Measurements from ENCODE around the gene ACKR4.
"Not testable (repeated sequence)": the region's sequence is repeated elsewhere in the genome, so short reads cannot be mapped to it uniquely, and the experiment has no call there.

Gene ACKR4

GRCh38 chr3:132596816-132597433 lies at the start of gene ACKR4:
Gene ACKR4 (plus strand): TSS chr3:132597270. CDS start chr3:132600398, 3,128 bp downstream.
- DNase-seq (ENCODE audit: low read depth): peak; percentile 15

GRCh38 chr3:132549169-132549568 lies 47.9 kb upstream of the ACKR4 start:
- no peak for DNase-seq (ENCODE audit: low read depth)

- DNase-seq (ENCODE audit: low read depth): peak; percentile 80
Measured at GRCh38 chr3:132549890-132550578, 47.0 kb upstream of the ACKR4 start.

- peak; percentile 37 for DNase-seq (ENCODE audit: low read depth)
Measured at GRCh38 chr3:132550579-132551305, 46.3 kb upstream of the ACKR4 start.

GRCh38 chr3:132553826-132554225 lies 43.2 kb upstream of the ACKR4 start:
- no peak for DNase-seq (ENCODE audit: low read depth)

- DNase-seq (ENCODE audit: low read depth): no peak
Measured at GRCh38 chr3:132554437-132554836, 42.6 kb upstream of the ACKR4 start.

GRCh38 chr3:132555306-132556035 lies 41.6 kb upstream of the ACKR4 start:
- DNase-seq (ENCODE audit: low read depth): no peak

- not testable (repeated sequence) for DNase-seq (ENCODE audit: low read depth)
Measured at GRCh38 chr3:132556036-132556386, 41.1 kb upstream of the ACKR4 start.

GRCh38 chr3:132556508-132557159 lies 40.4 kb upstream of the ACKR4 start:
- no peak for DNase-seq (ENCODE audit: low read depth)

GRCh38 chr3:132561003-132561402 lies 36.1 kb upstream of the ACKR4 start:
- no peak for DNase-seq (ENCODE audit: low read depth)

GRCh38 chr3:132563420-132564069 lies 33.5 kb upstream of the ACKR4 start:
- no peak for DNase-seq (ENCODE audit: low read depth)

GRCh38 chr3:132564070-132564465 lies 33.0 kb upstream of the ACKR4 start:
- DNase-seq (ENCODE audit: low read depth): no peak

GRCh38 chr3:132568422-132568821 lies 28.6 kb upstream of the ACKR4 start:
- DNase-seq (ENCODE audit: low read depth): no peak

- no peak for DNase-seq (ENCODE audit: low read depth)
Measured at GRCh38 chr3:132569153-132569552, 27.9 kb upstream of the ACKR4 start.

GRCh38 chr3:132569580-132569979 lies 27.5 kb upstream of the ACKR4 start:
- DNase-seq (ENCODE audit: low read depth): no peak

- no peak for DNase-seq (ENCODE audit: low read depth)
Measured at GRCh38 chr3:132570016-132570415, 27.1 kb upstream of the ACKR4 start.

- no peak for DNase-seq (ENCODE audit: low read depth)
Measured at GRCh38 chr3:132573797-132574211, 23.3 kb upstream of the ACKR4 start.

- no peak for DNase-seq (ENCODE audit: low read depth)
Measured at GRCh38 chr3:132587401-132587800, 9.7 kb upstream of the ACKR4 start.

- DNase-seq (ENCODE audit: low read depth): no peak
Measured at GRCh38 chr3:132592216-132592615, 4.9 kb upstream of the ACKR4 start.

GRCh38 chr3:132593241-132593946 lies 3.7 kb upstream of the ACKR4 start:
- DNase-seq (ENCODE audit: low read depth): no peak

GRCh38 chr3:132593947-132594323 lies 3.1 kb upstream of the ACKR4 start:
- peak; percentile 82 for DNase-seq (ENCODE audit: low read depth)
